Germinal center (tissue), 1 donor: Measurements from ENCODE around the gene TSPAN19.
"Not testable (repeated sequence)": the region's sequence is repeated elsewhere in the genome, so short reads cannot be mapped to it uniquely, and the experiment has no call there.

ENCODE experiments used
- DNase-seq: peaks from one replicate; pipeline ENCODE4 v3.0.0; 2012; ENCODE audit warnings: mixed read lengths, low spot score

Gene TSPAN19

DNA sequence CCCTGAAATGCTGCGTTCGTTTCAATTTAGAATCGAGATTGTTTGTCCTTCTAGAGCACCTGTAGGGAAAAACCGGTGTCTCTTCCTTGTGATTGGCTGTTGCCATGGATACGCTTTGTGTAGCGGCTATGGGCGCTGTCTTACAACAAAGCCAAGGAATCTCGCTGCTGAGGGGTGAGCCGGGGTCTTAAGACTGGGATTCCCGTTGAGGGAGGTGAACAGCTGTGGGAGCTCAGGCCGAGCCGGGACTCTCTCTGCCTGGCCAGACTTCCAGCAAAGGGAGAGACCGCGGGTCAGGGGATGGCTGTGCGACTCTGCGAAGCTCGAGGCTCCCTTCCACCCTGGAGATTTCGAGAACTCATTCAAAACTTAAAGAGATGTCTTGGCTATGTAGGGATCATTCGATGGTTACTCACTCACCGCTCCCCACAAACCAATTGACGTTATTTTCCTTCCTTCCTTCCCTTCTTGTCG lies at the start of gene TSPAN19, which contains the start of gene LRRIQ1:
TSPAN19 (minus strand) TSS at position 44 of the 474 bp plus-strand sequence. CDS start 6,331 bp downstream, outside the sequence.
LRRIQ1 (plus strand) TSS at position 118 of the 474 bp plus-strand sequence. CDS start 1,826 bp downstream, outside the sequence.
- DNase-seq: peak; percentile 23

DNA sequence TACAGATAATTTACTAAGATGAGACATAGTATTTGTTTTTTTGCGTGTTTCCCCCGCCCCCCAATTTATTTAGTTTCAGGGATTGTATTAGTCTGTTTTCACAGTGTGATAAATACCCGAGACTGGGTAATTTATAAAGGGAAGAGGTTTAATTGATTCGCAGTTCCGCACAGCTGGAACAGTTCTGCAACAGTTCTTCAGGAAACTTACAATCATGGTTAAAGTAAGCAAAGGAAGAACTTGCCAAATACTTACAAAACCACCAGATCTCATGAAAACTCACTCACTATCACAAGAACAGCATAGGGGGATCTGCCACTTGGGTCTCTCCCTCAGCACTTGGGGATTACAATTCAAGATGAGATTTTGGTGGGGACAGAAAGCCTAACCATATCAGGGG lies 49.0 kb upstream of the TSPAN19 start:
- DNase-seq: no peak

DNA sequence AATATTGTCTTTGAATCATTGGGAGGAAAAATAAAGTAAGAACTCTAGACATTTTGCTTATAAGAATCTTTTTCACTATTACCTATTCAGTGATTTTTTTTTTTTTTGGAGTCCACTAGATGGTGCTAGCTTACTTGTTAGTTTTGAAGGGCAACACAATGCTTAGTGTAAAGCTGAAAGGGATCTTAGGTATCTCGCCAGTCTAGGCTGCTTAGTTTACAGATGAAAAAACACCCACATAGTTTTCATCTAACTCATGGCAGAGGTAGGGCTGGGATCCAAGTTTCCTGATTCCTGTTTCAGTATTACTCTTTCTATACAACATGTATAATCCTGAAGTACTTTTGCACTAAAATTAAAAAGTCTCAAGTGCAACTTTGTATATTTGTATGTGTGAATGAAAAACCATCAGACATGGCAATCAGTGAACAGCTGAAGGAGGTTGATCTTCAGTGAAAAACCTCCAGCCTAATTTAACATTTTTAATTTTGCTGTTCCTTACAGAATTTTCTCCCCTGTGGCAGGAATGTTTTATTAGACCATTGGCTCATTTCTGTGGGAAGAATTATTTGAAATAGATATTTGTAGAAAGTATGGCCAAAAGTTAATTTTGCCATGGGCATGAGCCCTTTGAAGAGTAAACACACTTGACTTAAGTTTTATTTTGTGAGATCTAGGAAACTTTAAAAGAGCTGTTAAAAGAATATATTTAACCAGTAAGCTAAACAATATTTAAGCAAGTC lies 40.8 kb upstream of the TSPAN19 start:
- peak; percentile 4 for DNase-seq

DNA sequence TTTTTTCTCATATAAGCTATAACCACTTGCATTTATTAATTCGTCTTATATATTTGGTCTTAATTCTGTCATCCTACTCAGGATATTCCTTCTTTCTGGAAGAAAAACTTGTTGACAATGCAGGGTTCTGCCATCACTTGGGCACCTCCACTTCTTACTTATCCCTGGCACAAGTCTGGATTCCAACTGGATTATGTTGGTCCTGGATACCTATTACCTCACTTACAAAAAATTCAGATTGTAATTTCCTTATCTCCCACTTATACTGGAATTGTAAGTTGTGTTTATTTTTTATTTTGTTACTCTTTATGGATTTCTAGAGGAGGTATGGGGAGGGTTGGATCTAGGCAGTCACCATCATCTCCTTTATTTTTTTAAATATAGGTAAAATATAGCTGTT lies 36.7 kb upstream of the TSPAN19 start:
- DNase-seq: no peak

DNA sequence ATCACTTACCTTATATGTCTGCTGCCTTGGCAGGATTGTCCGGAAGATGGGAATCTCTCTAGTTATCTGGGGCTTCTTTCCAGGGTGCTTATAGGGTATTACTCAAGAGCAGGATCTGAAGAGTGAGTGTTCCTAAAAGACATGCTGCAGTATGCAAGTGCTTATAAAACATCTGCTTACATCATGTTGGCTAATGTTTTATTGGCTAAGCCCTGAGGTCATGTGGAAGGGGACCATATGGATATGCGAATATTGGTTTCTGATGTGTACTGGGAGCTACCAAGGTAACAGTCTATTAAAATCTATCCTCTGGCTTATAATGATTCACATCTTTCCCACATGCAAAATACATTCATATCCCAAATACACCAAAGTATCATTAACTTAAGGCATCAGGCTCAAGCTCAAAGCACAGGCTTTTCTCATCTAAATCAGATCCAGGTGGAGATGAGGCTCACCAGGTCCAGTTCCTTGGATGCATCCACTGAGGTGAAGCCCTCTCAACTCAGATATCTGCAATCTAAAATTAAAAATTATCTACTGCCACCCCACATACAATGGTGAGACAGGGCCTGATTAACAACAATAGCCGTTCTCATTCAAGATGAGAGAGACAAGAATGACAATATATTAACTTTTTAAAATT lies 29.9 kb upstream of the TSPAN19 start:
- no peak for DNase-seq

DNA sequence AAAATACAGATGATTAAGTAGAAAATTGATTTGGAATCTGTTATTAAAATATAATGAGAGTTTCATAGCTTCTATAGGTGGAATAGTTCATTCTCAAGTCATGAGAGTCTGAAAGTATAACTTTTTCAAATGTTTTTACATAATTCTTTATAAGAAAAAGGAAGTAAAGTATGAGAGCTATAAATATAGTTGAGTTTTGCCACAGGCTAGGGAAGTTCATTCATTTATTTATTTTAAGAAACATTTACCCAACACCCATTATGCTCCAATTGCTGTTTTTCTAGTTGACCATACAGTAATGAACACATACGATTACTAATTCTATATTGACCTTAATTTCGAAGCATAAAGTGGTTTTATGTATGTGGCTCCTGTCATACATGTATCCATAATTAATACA lies 24.8 kb upstream of the TSPAN19 start:
- DNase-seq: no peak

DNA sequence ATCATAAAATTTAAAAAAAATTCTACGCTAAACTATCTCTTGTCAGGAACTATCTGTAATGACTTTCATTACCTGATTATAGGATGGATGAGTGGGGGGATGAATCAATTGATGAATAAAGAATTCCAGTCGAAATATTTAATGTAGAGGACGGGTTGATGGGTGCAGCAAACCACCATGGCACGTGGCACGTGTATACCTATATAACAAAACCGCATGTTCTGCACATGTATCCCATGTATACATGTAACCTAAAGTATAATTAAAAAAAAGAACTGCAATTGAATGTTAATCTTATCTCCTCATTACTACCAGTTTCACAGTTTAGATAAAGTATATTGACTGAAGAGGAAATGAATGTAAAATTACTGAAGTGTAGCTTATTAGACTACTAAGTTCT lies 23.5 kb upstream of the TSPAN19 start:
- no peak for DNase-seq

DNA sequence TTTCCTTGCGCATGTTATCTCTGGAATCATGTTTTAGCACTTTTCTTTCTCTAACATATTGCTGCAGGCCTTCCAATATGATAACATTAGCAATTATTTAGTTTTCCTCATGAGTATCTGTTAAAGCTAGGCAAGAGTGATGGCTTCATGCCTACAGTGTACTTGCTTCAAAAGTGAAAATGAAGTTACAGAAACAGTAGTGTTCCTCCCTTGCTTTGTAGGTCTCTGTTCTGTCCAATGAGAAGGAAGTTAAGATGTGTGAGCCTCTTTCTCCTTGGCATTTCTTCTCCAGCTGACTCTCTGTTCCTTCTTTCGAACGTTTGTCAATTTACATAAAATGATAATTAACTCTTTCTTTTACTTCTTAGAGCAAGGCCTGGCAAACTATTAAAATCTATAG lies 22.3 kb upstream of the TSPAN19 start:
- DNase-seq: no peak

DNA sequence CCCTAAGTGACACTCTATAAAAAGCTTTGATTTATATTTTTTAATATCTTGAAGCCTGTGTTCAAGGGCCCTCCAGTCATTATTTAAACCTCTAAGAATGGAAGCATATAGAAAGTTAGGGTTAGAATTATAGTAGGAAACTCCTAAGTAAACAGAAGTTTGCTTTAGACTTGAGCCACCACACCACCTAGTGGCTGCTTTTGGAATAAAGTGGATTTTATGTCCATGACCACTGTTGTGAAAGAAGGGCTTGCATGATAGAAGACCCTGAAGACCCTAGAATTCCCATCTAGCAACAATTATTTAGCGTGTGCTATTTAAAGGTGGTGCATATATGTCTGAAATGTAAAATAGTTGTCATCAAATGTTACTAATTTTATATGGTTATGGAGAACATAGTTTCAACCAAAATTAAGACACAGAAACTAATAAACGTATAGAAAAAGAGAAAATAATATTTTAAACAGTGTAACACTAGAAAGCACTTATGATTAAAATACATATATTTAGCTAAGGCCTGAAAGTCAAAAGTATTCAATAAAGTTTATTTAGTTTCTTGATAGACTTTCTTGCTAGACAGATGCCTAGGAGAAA lies 21.4 kb upstream of the TSPAN19 start:
- peak; percentile 4 for DNase-seq

DNA sequence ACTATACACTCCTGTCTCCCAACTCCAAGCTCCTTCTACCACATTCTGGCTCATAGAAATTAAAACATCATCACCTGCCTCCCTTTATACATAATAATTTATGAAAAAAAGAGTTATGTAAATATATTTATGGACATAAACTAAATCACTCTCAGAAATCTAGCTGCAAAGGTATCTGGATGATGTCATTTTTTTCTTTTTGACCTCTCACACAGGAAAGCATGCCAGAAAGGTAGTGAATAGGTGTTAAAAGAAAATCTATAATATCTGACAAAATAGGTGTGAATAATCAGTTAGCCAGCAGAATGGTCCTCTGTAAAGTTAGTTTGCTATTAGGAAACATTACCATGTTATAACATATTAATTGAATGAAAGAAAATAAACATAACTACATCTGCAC lies 7.8 kb upstream of the TSPAN19 start:
- DNase-seq: no peak

DNA sequence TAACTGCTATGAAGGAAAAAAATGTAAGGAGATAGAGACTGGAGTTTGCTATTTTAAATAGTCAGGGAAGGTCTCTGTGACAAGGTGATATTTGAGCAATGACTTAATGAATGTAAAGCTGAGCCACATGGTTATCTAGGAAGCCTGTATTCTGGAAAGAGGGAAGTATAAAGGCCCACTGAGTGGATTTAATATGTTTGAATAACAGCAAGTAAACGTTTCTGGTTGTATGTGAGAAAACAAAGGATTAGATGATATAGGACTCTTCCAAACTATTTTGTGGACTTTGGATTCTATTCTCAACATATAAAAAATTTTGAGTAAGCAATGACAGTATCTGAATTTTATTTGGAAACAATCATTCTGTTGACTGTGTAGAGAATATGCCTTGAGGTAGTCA lies 5.3 kb upstream of the TSPAN19 start:
- no peak for DNase-seq

DNA sequence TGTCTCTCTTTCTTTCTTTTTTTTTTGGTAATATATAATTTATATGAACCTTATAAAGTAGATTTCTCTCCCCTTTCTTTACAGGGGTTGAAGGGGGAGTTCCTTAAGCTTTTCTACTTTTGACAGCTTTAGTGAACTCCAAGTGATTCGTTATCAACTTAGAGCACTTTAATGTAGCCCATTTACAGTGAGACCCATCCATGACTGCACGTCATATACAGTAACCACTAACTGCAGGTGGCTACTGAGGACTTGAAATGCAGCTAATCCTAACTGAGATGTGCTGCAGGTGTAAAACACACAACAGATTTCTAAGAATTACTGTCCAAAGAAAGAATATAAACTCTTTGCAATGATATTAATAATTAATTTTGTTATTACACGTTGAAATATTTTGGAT lies 656 bp upstream of the TSPAN19 start:
- DNase-seq: no peak

DNA sequence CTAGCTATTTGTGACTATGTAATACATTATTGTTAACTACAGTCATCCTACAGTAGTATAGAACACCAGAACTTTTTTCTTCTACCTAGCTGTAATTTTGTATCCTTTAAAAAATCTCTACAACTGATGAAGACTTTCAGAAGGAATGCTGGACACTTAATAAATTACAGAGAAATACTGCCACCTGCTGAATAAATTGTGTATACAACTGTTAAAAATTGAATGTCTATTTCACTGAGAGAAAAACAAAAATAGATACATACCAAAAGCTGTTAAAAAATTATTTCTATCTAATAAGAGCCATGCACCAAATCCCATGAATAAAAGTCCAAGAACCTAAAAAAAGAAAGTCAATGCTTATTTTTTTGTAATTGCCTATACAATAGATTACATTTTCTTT lies 6.6 kb downstream of the TSPAN19 start:
- DNase-seq: no peak

DNA sequence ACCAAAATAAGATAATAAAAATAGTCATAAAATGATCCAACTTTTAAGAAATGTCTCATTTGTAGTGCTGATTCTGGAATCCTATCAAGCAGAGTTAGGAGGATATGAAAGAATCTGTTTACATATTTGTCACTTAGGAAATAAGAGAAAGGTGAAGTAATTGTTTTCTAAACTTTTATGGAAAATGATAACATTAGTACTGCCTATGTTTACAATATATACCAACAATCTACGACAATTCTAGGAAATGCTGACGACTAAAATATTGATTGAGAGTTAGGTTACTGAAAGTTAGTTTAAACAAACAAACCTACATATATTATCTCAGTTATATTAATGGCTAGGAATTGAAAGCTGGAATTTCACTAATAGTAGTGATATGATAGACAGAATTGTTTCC lies 18.0 kb downstream of the TSPAN19 start:
- DNase-seq: no peak

DNA sequence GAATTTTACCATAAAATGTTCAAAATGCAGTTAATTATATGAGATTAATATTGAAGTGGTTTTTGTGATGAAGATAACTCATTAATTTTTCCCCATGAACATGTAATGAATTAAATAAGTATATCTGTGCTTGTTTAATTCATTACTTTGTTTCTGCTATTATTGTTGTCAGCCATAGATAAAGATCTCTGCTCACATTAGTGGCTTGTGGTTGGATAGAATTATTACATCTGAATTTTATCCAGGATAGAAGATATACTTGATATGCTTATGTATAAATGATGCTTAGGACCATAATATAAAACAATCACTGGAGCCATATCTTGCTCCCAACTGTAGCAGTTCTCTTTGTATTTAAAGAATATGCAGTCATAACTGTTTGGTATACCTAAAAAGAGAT lies 18.5 kb downstream of the TSPAN19 start:
- DNase-seq: no peak

DNA sequence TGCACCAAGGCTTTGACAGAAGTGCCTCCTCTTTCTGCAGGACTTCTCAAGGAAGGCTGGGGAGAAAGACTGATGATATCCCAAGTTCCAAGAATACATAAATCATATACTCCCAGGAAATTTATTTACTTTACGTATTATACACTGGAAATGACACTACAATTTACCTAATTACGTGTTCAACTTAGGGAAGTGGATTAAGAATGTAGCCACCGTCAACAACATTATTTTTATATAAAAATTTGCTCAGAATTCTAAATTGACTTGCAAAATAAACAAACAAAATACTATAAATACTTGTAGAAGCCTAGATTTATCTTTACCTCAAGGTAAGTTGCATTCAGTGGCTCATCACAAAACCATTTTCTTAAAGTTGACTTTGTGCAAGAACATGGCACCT lies 18.9 kb downstream of the TSPAN19 start:
- DNase-seq: no peak

DNA sequence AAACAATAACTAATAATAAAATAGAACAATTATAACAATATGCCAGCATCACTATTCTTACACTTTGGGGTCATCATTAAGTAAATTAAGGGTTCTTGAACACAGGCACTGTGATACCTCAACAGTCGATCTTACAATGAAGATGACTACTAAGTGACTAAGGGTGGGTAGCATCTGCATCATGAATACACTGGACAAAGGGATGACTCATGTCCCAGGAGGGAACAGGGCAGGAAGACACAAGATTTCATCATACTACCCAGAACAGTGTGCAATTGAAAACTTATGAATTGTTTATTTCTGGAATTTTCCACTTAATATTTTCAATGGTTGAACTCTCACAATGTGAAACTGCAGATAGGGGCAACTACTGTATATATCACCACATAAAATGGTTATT lies 19.7 kb downstream of the TSPAN19 start:
- DNase-seq: no peak

DNA sequence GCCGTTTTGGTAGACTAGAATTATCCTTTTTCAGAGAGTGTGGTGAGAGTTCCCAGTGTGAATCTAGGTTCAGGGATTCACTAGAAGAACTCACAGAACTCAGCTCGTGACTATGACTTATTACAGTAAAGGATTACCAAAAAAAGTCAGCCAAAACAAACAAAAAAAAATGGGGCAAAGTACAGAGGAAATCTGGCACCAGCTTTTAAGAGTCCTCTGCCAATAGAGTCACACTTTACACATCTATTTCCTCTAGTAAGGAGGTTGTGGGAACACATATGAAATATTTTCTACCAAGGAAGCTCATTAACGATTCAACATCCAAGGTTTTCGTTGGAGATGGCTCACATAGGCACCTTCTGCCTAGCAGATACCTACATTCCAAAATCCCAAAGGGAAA lies 28.2 kb downstream of the TSPAN19 start:
- no peak for DNase-seq

DNA sequence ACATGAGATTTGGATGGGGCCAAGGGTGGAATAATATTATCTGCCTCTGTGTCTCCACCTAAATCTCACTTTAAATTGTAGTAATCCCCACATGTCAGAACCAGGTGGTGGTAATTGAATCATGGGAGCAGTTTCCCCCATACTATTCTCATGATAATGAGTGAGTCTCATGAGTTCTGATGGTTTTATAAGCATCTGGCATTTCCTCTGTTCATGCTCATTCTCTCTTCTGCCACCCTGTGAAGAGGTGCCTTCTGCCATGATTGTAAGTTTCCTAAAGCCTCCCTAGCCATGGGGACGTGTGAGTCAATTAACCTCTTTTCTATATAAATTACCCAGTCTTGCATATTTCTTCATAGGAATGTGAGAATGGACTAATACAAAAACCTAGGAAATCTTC lies 29.9 kb downstream of the TSPAN19 start:
- no peak for DNase-seq

DNA sequence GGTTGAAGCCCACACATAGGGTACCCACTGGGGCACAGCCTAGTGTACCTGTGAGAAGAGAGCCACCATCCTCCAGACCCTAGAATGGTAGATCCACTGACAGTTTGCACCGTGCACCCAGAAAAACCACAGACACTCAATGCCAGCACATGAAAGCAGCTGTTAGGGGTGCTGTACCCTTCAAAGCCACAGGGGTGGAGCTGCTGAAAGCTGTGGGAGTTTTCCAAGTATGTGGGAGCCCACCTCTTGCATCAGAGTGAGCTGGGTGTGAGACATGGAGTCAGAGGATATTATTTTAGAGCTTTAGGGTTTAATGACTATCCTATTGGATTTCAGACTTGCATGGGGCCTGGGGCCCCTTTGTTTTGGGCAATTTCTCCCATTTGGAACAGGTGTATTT lies 30.5 kb downstream of the TSPAN19 start:
- no peak for DNase-seq

DNA sequence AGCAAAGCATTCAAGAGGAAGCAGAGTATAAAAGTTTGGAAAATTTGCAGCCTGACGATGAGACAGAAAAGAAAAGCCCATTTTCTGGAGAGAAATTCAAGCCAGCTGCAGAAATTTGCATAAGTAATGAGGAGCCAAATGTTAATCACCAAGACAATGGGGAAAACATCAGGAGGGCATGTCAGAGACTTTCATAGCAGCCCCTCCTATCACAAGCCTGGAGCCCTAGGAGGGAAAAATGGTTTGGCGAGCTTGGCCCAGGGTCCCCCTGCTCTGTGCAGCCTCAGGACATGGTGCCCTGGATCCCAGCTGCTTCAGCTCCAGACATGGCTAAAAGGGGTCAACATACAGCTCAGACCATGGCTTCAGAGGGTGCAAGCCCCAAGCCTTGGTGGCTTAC lies 31.0 kb downstream of the TSPAN19 start:
- not testable (repeated sequence) for DNase-seq

DNA sequence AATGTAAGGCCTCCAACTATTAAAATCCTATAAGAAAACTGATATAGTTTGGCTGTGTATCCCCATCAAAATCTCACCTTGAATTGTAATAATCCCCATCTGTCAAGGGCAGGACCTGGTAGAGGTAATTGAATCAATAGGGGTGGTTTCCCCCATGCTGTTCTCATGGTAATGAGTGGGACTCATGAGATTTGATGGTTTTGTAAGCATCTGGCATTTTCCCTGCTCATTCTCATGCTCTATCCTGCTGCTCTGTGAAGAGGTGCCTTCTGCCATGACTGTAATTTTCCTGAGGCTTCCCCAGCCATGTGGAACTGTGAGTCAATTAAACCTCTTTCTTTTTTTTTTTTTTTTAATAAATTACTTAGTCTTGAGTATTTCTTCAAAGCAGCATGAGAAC lies 31.9 kb downstream of the TSPAN19 start:
- no peak for DNase-seq

DNA sequence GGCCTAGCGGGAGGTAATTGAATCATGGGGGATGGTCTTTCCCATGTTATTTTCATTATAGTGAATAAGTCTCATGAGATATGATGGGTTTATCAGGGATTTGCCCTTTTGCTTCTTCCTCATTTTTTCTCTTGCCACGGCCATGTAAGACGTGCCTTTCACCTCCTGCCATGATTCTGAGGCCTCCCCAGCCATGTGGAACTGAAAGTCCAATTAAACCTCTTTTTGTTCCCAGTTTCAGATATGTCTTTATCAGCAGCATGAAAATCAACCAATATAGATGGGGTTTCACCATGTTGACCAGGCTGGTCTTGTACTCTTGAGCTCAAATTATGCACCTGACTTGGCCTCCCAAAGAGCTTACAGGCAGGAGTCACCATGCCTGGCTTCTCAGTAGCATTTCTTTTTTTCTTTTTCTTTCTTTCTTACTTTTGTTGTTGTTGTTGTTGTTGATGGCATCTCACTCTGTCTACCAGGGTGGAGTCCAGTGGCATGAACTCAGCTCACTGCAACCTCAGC lies 33.2 kb downstream of the TSPAN19 start:
- no peak for DNase-seq
